Suprapubic skin (tissue), 4 donors: ENCODE data around the gene LPP. TPM values are rescaled to one million over a fixed set of nuclear protein-coding genes. Genes with fewer than 3 reads are reported as not detected.

Source experiments
- DNase-seq, 2 donors: peaks; one replicate each; pipeline ENCODE4 v3.0.0-alpha.2; 2019; ENCODE audit warnings: low spot score in 2 of 2
- H3K27ac ChIP-seq: fragments of 200-600 bp; sonication (generic); one replicate; pipeline ENCODE4 v1.5.1; 2019
- H3K27me3 ChIP-seq: fragments of 200-600 bp; sonication (generic); one replicate; pipeline ENCODE4 v1.5.1; 2019
- H3K36me3 ChIP-seq: fragments of 200-600 bp; sonication (generic); one replicate; pipeline ENCODE4 v1.5.1; 2019
- H3K4me1 ChIP-seq: fragments of 200-600 bp; sonication (generic); one replicate; pipeline ENCODE4 v1.5.1; 2019
- H3K4me3 ChIP-seq: fragments of 200-600 bp; sonication (generic); one replicate; pipeline ENCODE4 v1.5.1; 2019; ENCODE audit warnings: mild to moderate bottlenecking
- H3K9me3 ChIP-seq: fragments of 200-600 bp; sonication (generic); one replicate; pipeline ENCODE4 v1.5.1; 2019
- EP300 ChIP-seq: sonication (generic); formaldehyde crosslinking; IDR thresholded peaks from one replicate; pipeline ENCODE4 v1.6.1; 2017; ENCODE audit warnings: antibody characterized with exemption
- POLR2A ChIP-seq, 2 donors: fragments of 450-650 bp; IDR thresholded peaks; one replicate each; pipeline ENCODE4 v1.6.1; 2017; ENCODE audit warnings: antibody characterized with exemption in 2 of 2, mild to moderate bottlenecking in 2 of 2, moderate library complexity in 2 of 2
- POLR2AphosphoS5 ChIP-seq, 3 donors: sonication (generic); formaldehyde crosslinking; IDR thresholded peaks; one replicate each; pipeline ENCODE4 v1.6.1; 2017; ENCODE audit warnings: antibody characterized with exemption in 3 of 3
- WGBS: methylation state at CpG from one replicate; pipeline ENCODE4 v1.1.5; 2018; 5-methylcytosine and 5-hydroxymethylcytosine counted together
- total RNA-seq, 4 donors: library from RNA; depleted of rRNA; stranded (reverse); fragments of >200 nt; gene quantifications; one replicate each; pipeline ENCODE4 v1.1.0, GENCODE V29; 2016
- TF ChIP-seq, protein P1 (sequence below), 2 donors: fragments of 200-600 bp in 1 of 2; fragments of 450-650 bp in 1 of 2; sonication (generic) in 1 of 2; IDR thresholded peaks; one replicate each; pipeline ENCODE4 v1.5.1; 2016 to 2019; ENCODE audit warnings: antibody characterized with exemption in 2 of 2, mild to moderate bottlenecking in 1 of 2, moderate library complexity in 1 of 2

The LPP gene
- total RNA-seq, 4 donors from 2014 or later, result 56.8 to 127 (median 84.2) TPM

DNA sequence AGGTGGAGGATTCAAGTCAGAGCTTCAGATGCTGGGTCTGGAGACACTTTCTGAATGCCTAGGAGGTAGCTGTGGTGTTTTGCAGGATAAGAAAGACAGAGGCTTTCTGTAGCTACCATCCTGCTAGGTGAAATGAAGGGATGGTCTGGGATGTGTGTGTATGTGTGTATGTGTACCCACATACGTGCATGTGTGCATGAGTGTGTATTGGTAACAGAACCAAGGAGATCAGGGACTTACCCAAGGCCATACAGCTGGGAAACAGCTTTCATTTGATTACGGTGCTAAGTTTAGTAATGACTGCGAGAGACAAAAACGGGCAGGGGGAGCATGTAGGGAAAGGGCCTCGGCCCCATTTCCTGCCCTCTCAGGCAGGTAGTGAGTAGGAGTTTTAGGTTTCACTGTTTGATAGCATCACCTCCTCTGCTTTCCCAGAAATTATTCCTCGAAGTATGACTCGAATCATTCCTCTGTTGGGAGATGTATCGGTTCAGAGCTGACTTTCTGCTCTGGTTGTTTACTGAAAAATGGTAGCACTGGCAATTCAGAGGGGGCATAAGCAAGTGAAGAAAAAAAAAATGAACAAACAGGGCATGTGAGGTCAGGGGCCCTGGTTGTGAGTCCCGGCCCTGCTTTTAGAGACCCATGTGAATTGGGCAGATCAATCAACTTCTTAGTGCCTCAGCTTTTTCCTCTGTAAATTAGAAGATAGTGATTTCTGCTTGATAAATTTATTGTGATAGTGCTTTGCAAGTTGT, 130.7 kb downstream of the LPP start:
- H3K4me1 ChIP-seq, result peaks cover 44% of the 10 kb centered on the region
- no peak for TF ChIP-seq EP300
- no peak for TF ChIP-seq POLR2AphosphoS5 (IDR thresholded peaks at IDR 0.05)
- no peak for TF ChIP-seq POLR2A (IDR thresholded peaks at IDR 0.05)
- TF ChIP-seq, protein P1, sequence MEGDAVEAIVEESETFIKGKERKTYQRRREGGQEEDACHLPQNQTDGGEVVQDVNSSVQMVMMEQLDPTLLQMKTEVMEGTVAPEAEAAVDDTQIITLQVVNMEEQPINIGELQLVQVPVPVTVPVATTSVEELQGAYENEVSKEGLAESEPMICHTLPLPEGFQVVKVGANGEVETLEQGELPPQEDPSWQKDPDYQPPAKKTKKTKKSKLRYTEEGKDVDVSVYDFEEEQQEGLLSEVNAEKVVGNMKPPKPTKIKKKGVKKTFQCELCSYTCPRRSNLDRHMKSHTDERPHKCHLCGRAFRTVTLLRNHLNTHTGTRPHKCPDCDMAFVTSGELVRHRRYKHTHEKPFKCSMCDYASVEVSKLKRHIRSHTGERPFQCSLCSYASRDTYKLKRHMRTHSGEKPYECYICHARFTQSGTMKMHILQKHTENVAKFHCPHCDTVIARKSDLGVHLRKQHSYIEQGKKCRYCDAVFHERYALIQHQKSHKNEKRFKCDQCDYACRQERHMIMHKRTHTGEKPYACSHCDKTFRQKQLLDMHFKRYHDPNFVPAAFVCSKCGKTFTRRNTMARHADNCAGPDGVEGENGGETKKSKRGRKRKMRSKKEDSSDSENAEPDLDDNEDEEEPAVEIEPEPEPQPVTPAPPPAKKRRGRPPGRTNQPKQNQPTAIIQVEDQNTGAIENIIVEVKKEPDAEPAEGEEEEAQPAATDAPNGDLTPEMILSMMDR (IDR thresholded peaks at IDR 0.05), result no peak
- no peak overlapping the region for H3K27ac ChIP-seq
- no peak for DNase-seq
- H3K9me3 ChIP-seq, result no peaks in the 10 kb centered on the region
- H3K36me3 ChIP-seq, result no peaks in the 10 kb centered on the region
- no peak overlapping the region for H3K4me3 ChIP-seq
- 87% methylated on average over 9 of the region's 9 CpGs for WGBS
- no peaks in the 10 kb centered on the region for H3K27me3 ChIP-seq

DNA sequence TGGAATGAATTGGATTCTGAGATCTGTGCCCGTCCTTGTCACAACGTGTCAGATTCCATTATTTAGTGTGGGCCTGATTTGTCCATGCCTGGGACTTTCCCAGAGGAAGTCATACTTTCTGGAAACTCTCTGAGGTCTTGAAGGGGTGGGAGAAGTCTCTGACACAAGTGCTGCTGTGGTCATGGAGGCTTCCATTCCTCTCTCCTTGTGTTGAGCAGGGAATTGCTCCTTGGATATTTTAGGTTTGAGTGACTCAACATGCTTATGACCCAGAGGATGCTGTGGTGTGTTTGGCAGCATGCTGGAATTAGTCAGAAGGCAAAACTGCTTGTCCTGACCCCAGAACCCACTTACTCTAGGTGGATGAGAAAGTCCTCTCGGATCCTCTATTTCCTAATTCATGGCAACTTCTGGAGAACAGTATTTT, 132.1 kb downstream of the LPP start:
- peak in 1 of 2 donors; percentile 79 for DNase-seq
- H3K27ac ChIP-seq, result peak overlapping the region; percentile 73
- TF ChIP-seq, protein P1 (IDR thresholded peaks at IDR 0.05), result no peak
- TF ChIP-seq POLR2A (IDR thresholded peaks at IDR 0.05), result peak in 1 of 2 donors; percentile 21
- peak; percentile 24 for TF ChIP-seq EP300
- peak in 2 of 3 donors; percentile 71 to 78 for TF ChIP-seq POLR2AphosphoS5 (IDR thresholded peaks at IDR 0.05)
- no peaks in the 10 kb centered on the region for H3K27me3 ChIP-seq
- peaks cover 40% of the 10 kb centered on the region for H3K4me1 ChIP-seq
- whole genome bisulfite sequencing, result 56% methylated on average over 3 of the region's 3 CpGs
- H3K4me3 ChIP-seq, result no peak overlapping the region
- no peaks in the 10 kb centered on the region for H3K9me3 ChIP-seq
- H3K36me3 ChIP-seq, result no peaks in the 10 kb centered on the region

DNA sequence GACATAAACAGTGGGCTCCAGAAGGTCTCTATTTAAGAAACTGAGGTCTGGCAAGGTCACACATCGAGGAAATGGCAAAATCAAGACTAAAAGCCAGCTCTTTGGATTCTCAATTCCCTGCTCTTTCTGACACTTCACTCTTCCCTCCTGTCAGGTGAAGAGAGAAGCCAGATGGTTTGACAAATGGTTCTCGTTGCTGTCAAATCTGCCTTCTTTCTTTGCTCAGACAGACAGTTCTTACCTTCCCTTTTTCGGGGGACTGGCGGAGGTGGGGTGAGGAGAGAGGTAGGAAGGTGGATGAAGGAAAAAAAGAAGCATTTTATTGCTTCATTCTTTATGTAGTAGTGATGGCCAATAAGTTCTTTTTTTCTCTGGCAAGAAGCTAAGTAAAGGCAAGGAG, 133.4 kb downstream of the LPP start:
- no peaks in the 10 kb centered on the region for H3K36me3 ChIP-seq
- H3K4me1 ChIP-seq, result peaks cover 38% of the 10 kb centered on the region
- no peak for DNase-seq
- H3K4me3 ChIP-seq, result no peak overlapping the region
- H3K27ac ChIP-seq, result no peak overlapping the region
- WGBS, result 93% methylated on average over 4 of the region's 4 CpGs
- H3K9me3 ChIP-seq, result no peaks in the 10 kb centered on the region
- H3K27me3 ChIP-seq, result no peaks in the 10 kb centered on the region
- no peak for TF ChIP-seq EP300

DNA sequence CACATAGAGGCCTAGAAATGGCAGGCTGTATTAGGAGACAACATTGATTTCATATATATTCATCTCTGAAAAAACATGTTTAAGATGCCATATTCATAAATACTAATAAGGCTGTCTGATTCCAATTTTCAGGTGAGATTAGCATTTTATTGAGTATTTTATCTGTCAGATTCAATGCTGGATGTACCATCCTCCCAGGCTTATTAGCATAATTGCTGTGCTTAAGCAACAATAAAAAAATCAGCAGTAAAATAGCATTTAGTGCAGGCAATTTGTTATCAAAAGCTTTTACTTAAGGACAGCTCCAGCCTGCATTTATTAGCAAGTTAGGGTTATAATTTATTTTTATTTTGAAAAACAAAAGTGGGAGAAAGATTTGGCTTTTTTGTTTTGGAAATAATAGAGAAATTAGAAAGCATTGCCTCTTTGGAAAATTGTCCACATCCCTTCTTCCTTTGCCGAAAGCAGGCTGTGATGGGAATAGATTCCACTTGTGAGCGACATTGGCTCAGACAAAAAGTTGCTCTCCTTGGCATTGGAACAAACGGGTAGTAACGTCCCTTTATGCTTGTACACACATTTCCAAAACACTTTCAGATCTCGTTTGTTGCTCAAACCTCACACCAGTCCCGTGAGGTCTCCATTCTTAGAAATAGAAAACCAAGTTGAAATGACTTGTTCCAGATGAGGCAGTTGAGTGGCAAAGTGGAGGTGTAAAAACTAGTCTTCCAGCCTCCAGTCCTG, 134.0 kb downstream of the LPP start:
- TF ChIP-seq EP300, result no peak
- TF ChIP-seq POLR2A (IDR thresholded peaks at IDR 0.05), result no peak
- peak in 1 of 3 donors; percentile 22 for TF ChIP-seq POLR2AphosphoS5 (IDR thresholded peaks at IDR 0.05)
- no peak for DNase-seq
- Histone ChIP-seq H3K27ac (peak overlapping the region; percentile 53), H3K27me3 (no peaks in the 10 kb centered on the region), H3K4me3 (no peak overlapping the region), H3K4me1 (peaks cover 32% of the 10 kb centered on the region), H3K36me3 (no peaks in the 10 kb centered on the region), H3K9me3 (no peaks in the 10 kb centered on the region)
- 64% methylated on average over 6 of the region's 6 CpGs for WGBS

GRCh38 chr3:188292251-188292650, 138.3 kb downstream of the LPP start:
- Histone ChIP-seq H3K36me3 (no peaks in the 10 kb centered on the region), H3K4me3 (no peak overlapping the region), H3K27me3 (no peaks in the 10 kb centered on the region), H3K4me1 (peaks cover 19% of the 10 kb centered on the region), H3K9me3 (no peaks in the 10 kb centered on the region), H3K27ac (no peak overlapping the region)
- DNase-seq, result no peak
- TF ChIP-seq EP300 (no peak), POLR2AphosphoS5 (IDR thresholded peaks at IDR 0.05) (no peak), POLR2A (IDR thresholded peaks at IDR 0.05) (no peak)
- TF ChIP-seq, protein P1 (IDR thresholded peaks at IDR 0.05), result no peak
- 95% methylated on average over 1 of the region's 1 CpG for WGBS

GRCh38 chr3:188292827-188293226, 138.9 kb downstream of the LPP start:
- Histone ChIP-seq H3K36me3 (no peaks in the 10 kb centered on the region), H3K4me3 (no peak overlapping the region), H3K27me3 (no peaks in the 10 kb centered on the region), H3K4me1 (peaks cover 19% of the 10 kb centered on the region), H3K27ac (no peak overlapping the region), H3K9me3 (no peaks in the 10 kb centered on the region)
- 91% methylated on average over 3 of the region's 3 CpGs for WGBS
- TF ChIP-seq, protein P1 (IDR thresholded peaks at IDR 0.05), result no peak
- no peak for DNase-seq
